Cardiac muscle cell (in vitro differentiated cells and primary cell): Measurements from ENCODE around the gene SLC6A12. TPM values are rescaled to one million over a fixed set of nuclear protein-coding genes. Genes with fewer than 3 reads are reported as not detected.

Source experiments
- DNase-seq, 2 donors: peaks; one replicate each; pipeline versions ENCODE4 v3.0.0 to v3.0.0-alpha.2; 2010 to 2017; ENCODE audit warnings: low read depth in 1 of 2, low spot score in 1 of 2
- H3K27ac ChIP-seq: fragments of 200-600 bp; sonication (generic); 2 replicates; pipeline ENCODE4 v1.5.1; 2016
- H3K27me3 ChIP-seq: fragments of 200-600 bp; sonication (generic); 2 replicates; pipeline ENCODE4 v1.6.0; 2016; ENCODE audit warnings: control low read depth
- H3K36me3 ChIP-seq: fragments of 200-600 bp; sonication (generic); 2 replicates; pipeline ENCODE4 v1.5.1; 2016; ENCODE audit warnings: control low read depth
- H3K4me1 ChIP-seq: fragments of 200-600 bp; sonication (generic); 2 replicates; pipeline ENCODE4 v1.8.1; 2017; ENCODE audit warnings: low read depth, mild to moderate bottlenecking, mixed run types
- H3K4me3 ChIP-seq: fragments of 200-600 bp; sonication (generic); 2 replicates; pipeline ENCODE4 v1.5.1; 2016; ENCODE audit warnings: mild to moderate bottlenecking
- H3K9me3 ChIP-seq: fragments of 200-600 bp; sonication (generic); 2 replicates; pipeline ENCODE4 v1.5.1; 2017; ENCODE audit warnings: low read depth, mild to moderate bottlenecking, control low read depth
- CTCF ChIP-seq: IDR thresholded peaks from 2 replicates; pipeline ENCODE4 v1.5.1; 2012; ENCODE audit warnings: low read depth, mild to moderate bottlenecking, low read length
- polyA plus RNA-seq: library from polyadenylated mRNA; unstranded; fragments of >200 nt; fragmentation: Nextera tagmentation; extraction: Ambion mirVana; gene quantifications from 2 replicates; pipeline ENCODE4 v1.2.1, GENCODE V29; 2016
- total RNA-seq: library from RNA; depleted of rRNA; stranded (reverse); fragments of >200 nt; gene quantifications from 2 replicates; pipeline ENCODE4 v1.2.3, GENCODE V29; 2016

SLC6A12 gene
- total and polyA plus RNA-seq, 2 experiments from 2014 or later = 0.24 to 0.33 TPM

GRCh38 chr12:224330-224729, 10.4 kb upstream of the SLC6A12 start:
- Histone ChIP-seq H3K4me3 (no peak overlapping the region), H3K27me3 (no peaks in the 10 kb centered on the region), H3K4me1 (peaks cover 11% of the 10 kb centered on the region), H3K9me3 (no peaks in the 10 kb centered on the region), H3K36me3 (no peaks in the 10 kb centered on the region), H3K27ac (no peak overlapping the region)
- no peak for DNase-seq
- no peak for TF ChIP-seq CTCF

- no peak for DNase-seq
- no peak for TF ChIP-seq CTCF
Observed at GRCh38 chr12:223841-224240, 9.9 kb upstream of the SLC6A12 start.

GRCh38 chr12:221736-222135, 7.8 kb upstream of the SLC6A12 start:
- Histone ChIP-seq H3K9me3 (no peaks in the 10 kb centered on the region), H3K27ac (no peak overlapping the region), H3K4me1 (peaks cover 12% of the 10 kb centered on the region), H3K27me3 (no peaks in the 10 kb centered on the region), H3K4me3 (no peak overlapping the region), H3K36me3 (no peaks in the 10 kb centered on the region)
- TF ChIP-seq CTCF = no peak
- no peak for DNase-seq

More at GRCh38 chr12:223841-224240, 9.9 kb upstream of the SLC6A12 start:
- Histone ChIP-seq H3K27me3 (no peaks in the 10 kb centered on the region), H3K4me3 (no peak overlapping the region), H3K9me3 (no peaks in the 10 kb centered on the region), H3K36me3 (no peaks in the 10 kb centered on the region), H3K4me1 (peaks cover 12% of the 10 kb centered on the region), H3K27ac (no peak overlapping the region)

GRCh38 chr12:220946-221550, 7.1 kb upstream of the SLC6A12 start:
- H3K4me3 ChIP-seq = no peak overlapping the region
- no peak overlapping the region for H3K27ac ChIP-seq
- no peak for TF ChIP-seq CTCF
- peaks cover 12% of the 10 kb centered on the region for H3K4me1 ChIP-seq
- DNase-seq = no peak
- H3K9me3 ChIP-seq = no peaks in the 10 kb centered on the region
- H3K27me3 ChIP-seq = no peaks in the 10 kb centered on the region
- H3K36me3 ChIP-seq = no peaks in the 10 kb centered on the region

GRCh38 chr12:220491-220890, 6.5 kb upstream of the SLC6A12 start:
- H3K27ac ChIP-seq = no peak overlapping the region
- H3K4me1 ChIP-seq = peaks cover 12% of the 10 kb centered on the region
- H3K9me3 ChIP-seq = no peaks in the 10 kb centered on the region
- no peaks in the 10 kb centered on the region for H3K36me3 ChIP-seq
- DNase-seq = no peak
- no peaks in the 10 kb centered on the region for H3K27me3 ChIP-seq
- TF ChIP-seq CTCF = no peak
- H3K4me3 ChIP-seq = no peak overlapping the region
